Suprapubic skin (tissue), 4 donors: ENCODE data around the gene CMTM8. TPM values are rescaled to one million over a fixed set of nuclear protein-coding genes. Genes with fewer than 3 reads are reported as not detected.

ENCODE experiments used
- DNase-seq, 2 donors: peaks; one replicate each; pipeline ENCODE4 v3.0.0-alpha.2; 2019; ENCODE audit warnings: low spot score in 2 of 2
- H3K27ac ChIP-seq: fragments of 200-600 bp; sonication (generic); one replicate; pipeline ENCODE4 v1.5.1; 2019
- H3K27me3 ChIP-seq: fragments of 200-600 bp; sonication (generic); one replicate; pipeline ENCODE4 v1.5.1; 2019
- H3K36me3 ChIP-seq: fragments of 200-600 bp; sonication (generic); one replicate; pipeline ENCODE4 v1.5.1; 2019
- H3K4me1 ChIP-seq: fragments of 200-600 bp; sonication (generic); one replicate; pipeline ENCODE4 v1.5.1; 2019
- H3K4me3 ChIP-seq: fragments of 200-600 bp; sonication (generic); one replicate; pipeline ENCODE4 v1.5.1; 2019; ENCODE audit warnings: mild to moderate bottlenecking
- H3K9me3 ChIP-seq: fragments of 200-600 bp; sonication (generic); one replicate; pipeline ENCODE4 v1.5.1; 2019
- EP300 ChIP-seq: sonication (generic); formaldehyde crosslinking; IDR thresholded peaks from one replicate; pipeline ENCODE4 v1.6.1; 2017; ENCODE audit warnings: antibody characterized with exemption
- POLR2A ChIP-seq, 2 donors: fragments of 450-650 bp; IDR thresholded peaks; one replicate each; pipeline ENCODE4 v1.6.1; 2017; ENCODE audit warnings: antibody characterized with exemption in 2 of 2, mild to moderate bottlenecking in 2 of 2, moderate library complexity in 2 of 2
- POLR2AphosphoS5 ChIP-seq, 3 donors: sonication (generic); formaldehyde crosslinking; IDR thresholded peaks; one replicate each; pipeline ENCODE4 v1.6.1; 2017; ENCODE audit warnings: antibody characterized with exemption in 3 of 3
- WGBS: methylation state at CpG from one replicate; pipeline ENCODE4 v1.1.5; 2018; 5-methylcytosine and 5-hydroxymethylcytosine counted together
- total RNA-seq, 4 donors: library from RNA; depleted of rRNA; stranded (reverse); fragments of >200 nt; gene quantifications; one replicate each; pipeline ENCODE4 v1.1.0, GENCODE V29; 2016
- TF ChIP-seq, protein P1 (sequence below), 2 donors: fragments of 200-600 bp in 1 of 2; fragments of 450-650 bp in 1 of 2; sonication (generic) in 1 of 2; IDR thresholded peaks; one replicate each; pipeline ENCODE4 v1.5.1; 2016 to 2019; ENCODE audit warnings: antibody characterized with exemption in 2 of 2, mild to moderate bottlenecking in 1 of 2, moderate library complexity in 1 of 2

Gene CMTM8
- total RNA-seq, 4 donors from 2014 or later: 7.4 to 16.3 (median 10.6) TPM

DNA sequence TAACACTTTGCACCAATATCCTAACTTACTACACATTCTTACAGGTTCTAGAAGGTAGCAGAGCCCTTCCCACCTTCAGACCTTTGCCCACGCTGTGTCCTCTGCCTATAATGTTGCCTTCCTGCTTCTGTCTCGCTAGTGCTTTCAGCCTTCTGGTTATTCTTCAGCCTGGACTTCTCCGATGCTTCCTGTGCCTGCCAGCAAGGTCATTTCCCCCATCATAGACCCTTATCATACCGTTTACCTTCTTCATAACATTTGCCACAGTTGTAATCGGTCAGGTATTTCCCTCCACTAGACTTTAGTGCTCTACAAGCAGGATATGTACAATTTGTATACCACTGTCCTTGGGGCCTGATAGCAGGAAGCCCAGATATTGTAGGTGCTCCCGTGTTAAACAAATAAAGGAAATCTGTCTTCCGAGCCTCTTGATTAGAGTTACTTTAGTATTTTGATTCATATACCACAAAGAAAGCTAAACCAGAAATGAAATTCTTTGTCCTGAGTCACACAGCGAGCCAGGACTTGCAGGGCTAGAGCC, 117.3 kb downstream of the CMTM8 start:
- WGBS: 85% methylated on average over 8 of the region's 8 CpGs

DNA sequence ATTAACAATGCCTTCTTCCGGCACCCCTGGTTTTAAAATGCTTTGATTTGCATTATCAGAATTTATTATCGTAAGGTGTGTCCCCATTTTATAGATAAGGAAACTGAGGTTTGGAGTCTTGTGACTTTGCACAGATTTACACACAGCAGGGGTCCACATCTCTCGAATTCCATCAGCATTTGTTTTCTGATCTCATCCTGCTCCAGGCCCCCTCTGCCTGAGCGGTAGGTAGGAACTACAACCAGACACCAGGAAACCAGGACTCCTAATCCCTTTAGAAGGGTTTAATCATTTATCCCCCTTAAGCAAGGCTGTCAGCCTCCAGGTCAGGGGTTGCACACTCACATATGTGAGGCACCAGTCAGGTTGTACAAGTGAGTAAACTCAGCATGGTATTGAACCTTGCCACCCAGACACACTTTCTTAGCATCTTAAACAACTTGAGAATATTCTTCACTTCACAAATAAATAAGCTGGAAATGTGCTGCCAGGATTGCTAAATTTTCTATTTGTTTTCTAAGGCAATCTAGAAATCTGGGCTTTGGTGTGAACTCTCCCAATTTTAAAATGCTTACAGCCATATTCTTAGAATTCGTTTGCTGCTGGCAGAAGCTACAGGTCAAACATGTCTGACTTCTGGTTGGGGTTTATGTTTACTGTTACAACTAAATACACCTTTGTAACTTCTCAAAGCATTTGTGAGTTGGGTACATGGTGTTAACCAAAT, 121.4 kb downstream of the CMTM8 start:
- 81% methylated on average over 5 of the region's 5 CpGs for WGBS
- no peaks in the 10 kb centered on the region for H3K36me3 ChIP-seq
- no peak overlapping the region for H3K27ac ChIP-seq
- H3K4me3 ChIP-seq: no peak overlapping the region
- no peaks in the 10 kb centered on the region for H3K27me3 ChIP-seq
- no peak for DNase-seq
- no peaks in the 10 kb centered on the region for H3K9me3 ChIP-seq
- no peaks in the 10 kb centered on the region for H3K4me1 ChIP-seq
- TF ChIP-seq POLR2A (IDR thresholded peaks at IDR 0.05): no peak
- no peak for TF ChIP-seq EP300
- TF ChIP-seq, protein P1, sequence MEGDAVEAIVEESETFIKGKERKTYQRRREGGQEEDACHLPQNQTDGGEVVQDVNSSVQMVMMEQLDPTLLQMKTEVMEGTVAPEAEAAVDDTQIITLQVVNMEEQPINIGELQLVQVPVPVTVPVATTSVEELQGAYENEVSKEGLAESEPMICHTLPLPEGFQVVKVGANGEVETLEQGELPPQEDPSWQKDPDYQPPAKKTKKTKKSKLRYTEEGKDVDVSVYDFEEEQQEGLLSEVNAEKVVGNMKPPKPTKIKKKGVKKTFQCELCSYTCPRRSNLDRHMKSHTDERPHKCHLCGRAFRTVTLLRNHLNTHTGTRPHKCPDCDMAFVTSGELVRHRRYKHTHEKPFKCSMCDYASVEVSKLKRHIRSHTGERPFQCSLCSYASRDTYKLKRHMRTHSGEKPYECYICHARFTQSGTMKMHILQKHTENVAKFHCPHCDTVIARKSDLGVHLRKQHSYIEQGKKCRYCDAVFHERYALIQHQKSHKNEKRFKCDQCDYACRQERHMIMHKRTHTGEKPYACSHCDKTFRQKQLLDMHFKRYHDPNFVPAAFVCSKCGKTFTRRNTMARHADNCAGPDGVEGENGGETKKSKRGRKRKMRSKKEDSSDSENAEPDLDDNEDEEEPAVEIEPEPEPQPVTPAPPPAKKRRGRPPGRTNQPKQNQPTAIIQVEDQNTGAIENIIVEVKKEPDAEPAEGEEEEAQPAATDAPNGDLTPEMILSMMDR (IDR thresholded peaks at IDR 0.05): no peak

More for the DNA sequence above, 117.3 kb downstream of the CMTM8 start:
- DNase-seq: no peak
- Histone ChIP-seq H3K36me3 (no peaks in the 10 kb centered on the region), H3K4me1 (no peaks in the 10 kb centered on the region), H3K9me3 (no peaks in the 10 kb centered on the region), H3K27ac (no peak overlapping the region), H3K27me3 (no peaks in the 10 kb centered on the region), H3K4me3 (no peak overlapping the region)
- TF ChIP-seq EP300 (no peak), POLR2AphosphoS5 (IDR thresholded peaks at IDR 0.05) (no peak), POLR2A (IDR thresholded peaks at IDR 0.05) (no peak)

DNA sequence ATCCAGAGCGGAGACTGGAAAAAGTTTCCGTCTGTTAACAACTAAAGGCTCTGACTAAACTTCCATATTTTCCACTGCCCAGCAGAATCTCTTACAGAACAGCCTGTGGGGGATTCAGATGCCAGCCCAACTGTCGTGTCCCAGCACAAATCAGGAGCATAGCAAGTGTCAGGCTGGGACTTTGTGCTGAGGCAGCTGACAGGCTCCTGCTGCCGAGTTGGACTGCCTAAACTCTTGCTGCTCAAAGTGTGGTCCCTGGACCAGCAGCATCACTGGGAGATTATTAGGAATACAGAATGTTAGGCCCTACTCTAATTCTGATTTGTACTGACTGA, 122.0 kb downstream of the CMTM8 start:
- DNase-seq: no peak
- 51% methylated on average over 4 of the region's 4 CpGs for WGBS

DNA sequence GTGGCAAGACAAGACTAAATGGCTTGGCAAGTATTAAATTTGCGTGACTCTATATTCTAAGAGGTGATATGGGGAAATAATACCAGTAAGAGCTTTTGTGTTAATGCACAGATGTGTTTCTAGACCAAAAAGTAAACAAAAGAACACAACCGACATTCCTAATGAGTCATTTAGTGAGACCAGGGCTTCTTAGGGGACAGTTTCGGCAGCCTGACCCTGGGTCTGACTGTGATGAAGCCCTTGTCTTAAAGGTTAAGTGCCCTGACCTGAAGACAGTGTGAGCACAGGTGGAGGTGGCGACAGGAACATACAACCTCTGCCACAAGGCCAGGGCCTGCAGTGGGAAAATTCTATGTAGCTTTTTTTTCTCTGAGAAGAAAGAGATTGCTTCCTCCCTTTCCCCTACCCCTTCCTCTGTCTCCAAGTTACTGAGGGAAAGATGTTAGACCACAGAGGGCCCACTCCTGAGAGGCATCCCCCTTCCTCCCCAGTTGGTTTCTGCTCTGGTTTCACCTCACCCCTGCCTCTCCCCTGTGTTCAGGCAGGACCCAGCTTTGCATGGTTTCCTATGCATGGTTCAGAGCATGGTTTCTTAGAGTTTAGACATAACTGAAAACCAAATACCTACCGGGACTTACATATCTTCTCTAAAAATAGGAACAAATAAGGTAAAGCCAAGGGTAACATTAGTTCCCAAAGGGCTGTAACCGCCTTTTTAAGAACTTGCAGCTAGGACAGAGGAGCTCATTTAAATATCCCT, 128.3 kb downstream of the CMTM8 start:
- H3K4me1 ChIP-seq: no peaks in the 10 kb centered on the region
- H3K36me3 ChIP-seq: no peaks in the 10 kb centered on the region
- WGBS: 73% methylated on average over 6 of the region's 6 CpGs
- H3K4me3 ChIP-seq: no peak overlapping the region
- no peaks in the 10 kb centered on the region for H3K9me3 ChIP-seq
- DNase-seq: no peak
- no peaks in the 10 kb centered on the region for H3K27me3 ChIP-seq
- no peak overlapping the region for H3K27ac ChIP-seq
- TF ChIP-seq EP300 (no peak), POLR2A (IDR thresholded peaks at IDR 0.05) (no peak), POLR2AphosphoS5 (IDR thresholded peaks at IDR 0.05) (no peak)
- TF ChIP-seq, protein P1 (IDR thresholded peaks at IDR 0.05): no peak

More for the DNA sequence above, 122.0 kb downstream of the CMTM8 start:
- TF ChIP-seq EP300: no peak
- H3K4me1 ChIP-seq: no peaks in the 10 kb centered on the region
- no peak overlapping the region for H3K27ac ChIP-seq
- no peaks in the 10 kb centered on the region for H3K27me3 ChIP-seq
- no peaks in the 10 kb centered on the region for H3K9me3 ChIP-seq
- no peaks in the 10 kb centered on the region for H3K36me3 ChIP-seq
- no peak overlapping the region for H3K4me3 ChIP-seq

GRCh38 chr3:32367442-32367841, 129.0 kb downstream of the CMTM8 start:
- DNase-seq: no peak
- H3K4me3 ChIP-seq: no peak overlapping the region
- H3K4me1 ChIP-seq: no peaks in the 10 kb centered on the region
- TF ChIP-seq, protein P1 (IDR thresholded peaks at IDR 0.05): no peak
- TF ChIP-seq POLR2A (IDR thresholded peaks at IDR 0.05): no peak
- TF ChIP-seq POLR2AphosphoS5 (IDR thresholded peaks at IDR 0.05): no peak
- no peak for TF ChIP-seq EP300
- H3K36me3 ChIP-seq: no peaks in the 10 kb centered on the region
- H3K27me3 ChIP-seq: no peaks in the 10 kb centered on the region
- no peak overlapping the region for H3K27ac ChIP-seq
- WGBS: 87% methylated on average over 8 of the region's 10 CpGs
- H3K9me3 ChIP-seq: no peaks in the 10 kb centered on the region
